Type B pancreatic cell (in vitro differentiated cells): ENCODE data around the gene CCDC57. TPM values are rescaled to one million over a fixed set of nuclear protein-coding genes. Genes with fewer than 3 reads are reported as not detected.

Source experiments
- DNase-seq: peaks from one replicate; pipeline ENCODE4 v3.0.0; 2021; ENCODE audit warnings: mixed read lengths; ENCODE audit not compliant: unreplicated experiment; ENCODE audit errors: extremely low spot score
- H3K27ac Mint-ChIP-seq: 2 replicates; pipeline ENCODE4 v1.8.0; 2021; ENCODE audit warnings: mild to moderate bottlenecking, mixed read lengths
- H3K27me3 Mint-ChIP-seq: 2 replicates; pipeline ENCODE4 v1.8.0; 2021; ENCODE audit warnings: mixed read lengths
- H3K36me3 Mint-ChIP-seq: 2 replicates; pipeline ENCODE4 v1.8.0; 2021; ENCODE audit warnings: mixed read lengths
- H3K4me1 Mint-ChIP-seq: one replicate; pipeline ENCODE4 v1.8.0; 2021; ENCODE audit warnings: mixed read lengths; ENCODE audit not compliant: unreplicated experiment
- H3K4me3 Mint-ChIP-seq: 2 replicates; pipeline ENCODE4 v1.8.0; 2021; ENCODE audit warnings: mild to moderate bottlenecking, mixed read lengths
- H3K9me3 Mint-ChIP-seq: 2 replicates; pipeline ENCODE4 v1.8.0; 2021; ENCODE audit warnings: mixed read lengths
- CTCF ChIP-seq: fragments of 200-600 bp; sonication (generic); conservative IDR thresholded peaks from 2 replicates; pipeline ENCODE4 v1.5.0; 2021; ENCODE audit warnings: antibody characterized with exemption, mild to moderate bottlenecking
- total RNA-seq: library from RNA; stranded (reverse); gene quantifications from 2 replicates; pipeline ENCODE4 v1.2.1, GENCODE V29; 2021; ENCODE audit warnings: low replicate concordance

The CCDC57 gene
- total RNA-seq, 1 donor from 2014 or later: 58.7 TPM

- no peaks in the 10 kb centered on the region for H3K4me1 Mint-ChIP-seq
- H3K9me3 Mint-ChIP-seq: no peaks in the 10 kb centered on the region
- H3K27ac Mint-ChIP-seq: no peak overlapping the region
- H3K27me3 Mint-ChIP-seq: no peaks in the 10 kb centered on the region
- H3K36me3 Mint-ChIP-seq: peaks cover 13% of the 10 kb centered on the region
- no peak for DNase-seq
- no peak for TF ChIP-seq CTCF
- no peak overlapping the region for H3K4me3 Mint-ChIP-seq
Observed at GRCh38 chr17:82188001-82188961, 24.4 kb downstream of the CCDC57 start.

DNA sequence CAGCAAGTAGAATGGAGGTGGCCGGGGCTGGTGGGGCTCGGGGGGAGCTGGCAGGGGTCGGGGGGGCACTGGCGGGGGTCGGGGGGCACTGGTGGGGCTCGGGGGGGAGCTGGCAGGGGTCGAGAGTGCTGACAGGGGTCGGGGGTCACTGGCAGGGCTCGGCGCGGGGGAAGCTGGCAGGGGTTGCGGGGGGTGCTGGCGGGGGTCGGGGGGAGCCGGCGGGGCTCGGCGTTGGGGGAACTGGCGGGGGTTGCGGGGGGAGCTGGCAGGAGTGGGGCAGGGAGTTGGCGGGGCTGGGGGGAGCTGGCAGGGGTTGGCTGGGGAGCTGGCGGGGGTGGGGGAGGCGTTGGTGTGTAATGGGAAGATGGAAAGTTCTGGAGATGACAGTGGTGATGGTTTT lies 25.1 kb downstream of the CCDC57 start:
- H3K27ac Mint-ChIP-seq: no peak overlapping the region
- no peaks in the 10 kb centered on the region for H3K27me3 Mint-ChIP-seq
- TF ChIP-seq CTCF: no peak
- no peak overlapping the region for H3K4me3 Mint-ChIP-seq
- DNase-seq: no peak
- H3K4me1 Mint-ChIP-seq: no peaks in the 10 kb centered on the region
- H3K9me3 Mint-ChIP-seq: no peaks in the 10 kb centered on the region
- peaks cover 8% of the 10 kb centered on the region for H3K36me3 Mint-ChIP-seq

DNA sequence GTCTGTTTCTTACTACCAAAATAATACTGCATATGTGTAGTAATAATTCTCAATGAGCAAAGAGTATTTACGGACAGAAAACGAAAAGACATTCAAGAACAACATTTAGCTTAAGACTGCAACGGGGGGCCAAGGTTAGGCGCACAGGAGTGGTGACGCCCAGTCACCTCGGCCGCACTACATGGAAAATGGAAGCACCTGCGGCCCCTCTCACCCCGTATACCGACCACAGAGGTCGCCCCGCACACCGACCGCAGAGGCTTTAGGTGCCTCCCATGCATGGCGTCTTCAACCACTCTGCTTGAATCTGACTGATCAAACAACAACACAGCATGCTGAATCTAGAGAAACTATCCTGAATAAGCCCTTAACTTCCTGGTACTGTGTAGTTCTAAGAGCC lies 26.4 kb downstream of the CCDC57 start:
- H3K4me1 Mint-ChIP-seq: no peaks in the 10 kb centered on the region
- H3K4me3 Mint-ChIP-seq: no peak overlapping the region
- no peaks in the 10 kb centered on the region for H3K27me3 Mint-ChIP-seq

GRCh38 chr17:82184761-82185160 lies 27.9 kb downstream of the CCDC57 start:
- DNase-seq: no peak
- no peak for TF ChIP-seq CTCF
- H3K36me3 Mint-ChIP-seq: peaks cover 10% of the 10 kb centered on the region
- H3K4me3 Mint-ChIP-seq: no peak overlapping the region
- no peaks in the 10 kb centered on the region for H3K9me3 Mint-ChIP-seq
- no peak overlapping the region for H3K27ac Mint-ChIP-seq
- H3K27me3 Mint-ChIP-seq: no peaks in the 10 kb centered on the region
- no peaks in the 10 kb centered on the region for H3K4me1 Mint-ChIP-seq

More for the DNA sequence above, 26.4 kb downstream of the CCDC57 start:
- Mint-ChIP-seq H3K9me3 (no peaks in the 10 kb centered on the region), H3K27ac (no peak overlapping the region), H3K36me3 (peaks cover 8% of the 10 kb centered on the region)
- no peak for DNase-seq
- TF ChIP-seq CTCF: no peak

- Mint-ChIP-seq H3K27ac (no peak overlapping the region), H3K4me1 (no peaks in the 10 kb centered on the region), H3K4me3 (no peak overlapping the region), H3K36me3 (peaks cover 12% of the 10 kb centered on the region), H3K27me3 (no peaks in the 10 kb centered on the region), H3K9me3 (no peaks in the 10 kb centered on the region)
- DNase-seq: no peak
- TF ChIP-seq CTCF: no peak
Observed at GRCh38 chr17:82180776-82181528, 31.7 kb downstream of the CCDC57 start.
